GM19025 (cell line): ENCODE measurements around the gene DPEP2.
"Not testable (repeated sequence)": the region's sequence is repeated elsewhere in the genome, so short reads cannot be mapped to it uniquely, and the experiment has no call there.

Experiments used
- ATAC-seq: cut with Tn5 transposase; IDR thresholded peaks from one replicate; pipeline ENCODE4 v1.9.1; 2021; ENCODE audit warnings: mild to moderate bottlenecking, low read depth, moderate library complexity; ENCODE audit not compliant: unreplicated experiment

DPEP2 gene

GRCh38 chr16:67998779-67999688, at the start of gene DPEP2:
Gene DPEP2, minus strand, starts transcription at chr16:67999484. Its CDS starts 6,272 bp downstream, at chr16:67993212.
- not testable (repeated sequence) for ATAC-seq

GRCh38 chr16:68047987-68048386, 48.7 kb upstream of the DPEP2 start:
- ATAC-seq = no peak

DNA sequence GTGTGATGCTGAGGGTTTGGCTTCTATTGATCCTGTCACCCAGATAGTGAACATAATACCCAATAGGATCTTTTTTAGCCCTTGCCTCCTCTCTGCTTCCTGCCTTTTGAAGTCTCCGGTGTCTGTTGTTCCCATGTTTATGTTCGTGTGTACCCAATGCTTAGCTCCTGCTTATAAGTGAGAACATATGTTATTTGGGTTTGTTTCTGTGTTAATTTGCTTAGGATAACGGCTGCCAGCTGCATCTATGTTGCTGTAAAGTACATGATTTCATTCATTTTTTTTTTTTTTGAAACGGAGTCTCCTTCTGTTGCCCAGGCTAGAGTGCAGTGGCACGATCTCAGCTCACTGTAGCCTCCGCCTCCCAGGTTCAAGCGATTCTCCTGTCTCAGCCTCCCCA, 46.8 kb upstream of the DPEP2 start:
- no peak for ATAC-seq

GRCh38 chr16:68041783-68042182, 42.5 kb upstream of the DPEP2 start:
- ATAC-seq = no peak

GRCh38 chr16:68040506-68041288, 41.4 kb upstream of the DPEP2 start:
- peak; percentile 54 for ATAC-seq

GRCh38 chr16:68037841-68038597, 38.7 kb upstream of the DPEP2 start:
- ATAC-seq = no peak

- no peak for ATAC-seq
Measured at GRCh38 chr16:68035227-68035626, 35.9 kb upstream of the DPEP2 start.

DNA sequence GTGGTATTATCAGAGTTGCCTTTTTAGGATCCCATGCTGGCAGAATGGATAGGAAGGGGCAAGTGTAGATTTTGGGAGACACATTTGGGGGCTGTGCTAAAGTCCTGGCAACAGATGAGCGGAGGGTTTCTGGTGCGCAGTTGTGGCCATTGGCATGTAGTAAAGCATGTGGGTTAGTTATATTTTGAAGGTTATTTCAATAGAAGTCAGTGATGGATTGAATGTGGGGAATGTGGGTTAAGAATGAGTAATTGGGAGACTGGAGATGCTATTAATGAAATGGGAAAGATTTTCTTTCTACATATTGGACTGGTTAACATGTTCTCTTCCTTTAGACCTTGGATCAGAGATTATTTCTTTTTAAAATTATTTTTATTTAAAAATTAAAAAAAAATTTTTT, 33.8 kb upstream of the DPEP2 start:
- no peak for ATAC-seq

- ATAC-seq = no peak
Measured at GRCh38 chr16:68031951-68032350, 32.7 kb upstream of the DPEP2 start.

DNA sequence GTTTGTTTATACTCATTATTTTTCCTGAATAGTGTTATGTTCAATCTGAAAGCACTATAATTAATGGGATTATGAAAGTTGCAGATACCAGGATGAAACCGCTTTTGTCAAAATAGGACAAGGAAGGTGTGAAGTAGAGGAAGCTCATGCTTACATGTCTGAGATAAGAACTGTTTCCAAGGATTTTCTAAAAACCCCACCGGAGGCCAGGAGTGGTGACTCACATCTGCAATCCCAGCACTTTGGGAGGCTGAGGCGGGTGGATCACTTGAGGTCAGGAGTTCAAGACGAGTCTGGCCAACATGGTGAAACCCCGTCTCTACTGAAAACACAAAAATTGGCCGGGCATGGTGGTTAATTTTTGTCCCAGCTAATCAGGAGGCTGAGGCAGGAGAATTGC, 30.8 kb upstream of the DPEP2 start:
- not testable (repeated sequence) for ATAC-seq

DNA sequence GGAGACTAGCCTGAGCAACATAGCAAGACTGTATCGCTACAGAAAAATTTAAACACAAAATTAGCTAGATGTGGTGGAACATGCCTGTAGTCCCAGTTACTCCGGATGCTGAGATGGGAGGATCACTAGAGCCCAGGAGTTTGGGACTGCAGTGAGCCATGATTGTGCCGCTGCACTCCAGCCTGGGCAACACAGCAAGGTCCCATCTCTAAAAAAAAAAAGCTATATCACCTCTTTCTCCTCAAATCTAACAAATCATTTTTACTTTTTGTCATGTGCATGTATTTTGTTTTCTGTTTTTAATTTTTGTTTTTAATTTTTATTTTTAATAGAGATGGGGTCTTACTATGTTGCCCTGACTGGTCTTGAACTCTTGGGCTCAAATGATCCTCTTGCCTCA, 29.7 kb upstream of the DPEP2 start:
- ATAC-seq = no peak

GRCh38 chr16:68022728-68023537, 23.6 kb upstream of the DPEP2 start, which contains the start of the genes DDX28 and DUS2:
Gene DDX28, minus strand, starts transcription at chr16:68023232. Its CDS starts 30 bp downstream, at chr16:68023202.
Gene DUS2, plus strand, starts transcription at chr16:68023284. Its CDS starts 14,740 bp downstream, at chr16:68038024.
- ATAC-seq = peak; percentile 64

- no peak for ATAC-seq
Measured at GRCh38 chr16:68022278-68022727, 23.0 kb upstream of the DPEP2 start.

GRCh38 chr16:68021490-68021889, 22.2 kb upstream of the DPEP2 start:
- no peak for ATAC-seq

- ATAC-seq = no peak
Measured at GRCh38 chr16:68019167-68019680, 19.9 kb upstream of the DPEP2 start.

DNA sequence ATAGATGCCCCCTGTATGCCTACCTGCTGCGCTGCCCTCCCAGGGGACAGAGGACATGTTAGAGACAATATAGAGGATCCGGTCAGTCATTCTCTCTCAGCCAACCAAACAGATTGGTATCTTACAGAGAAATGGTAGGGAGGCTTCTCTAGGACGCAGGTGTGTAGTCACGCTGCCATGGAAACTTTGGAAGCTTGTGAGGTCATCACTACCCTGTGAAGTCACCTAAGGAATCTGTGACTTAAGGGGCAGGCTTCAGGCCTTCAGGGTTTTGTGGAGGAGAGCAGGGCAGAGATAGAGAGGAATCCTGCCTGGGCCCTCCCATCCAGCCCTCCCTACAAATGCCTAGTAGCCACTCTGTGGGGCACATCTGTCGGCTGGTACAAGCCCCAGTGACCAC, 16.4 kb upstream of the DPEP2 start, which contains the start of gene DPEP2NB:
TSS of gene DPEP2NB (minus strand) at position 231 of the 400 bp plus-strand sequence. CDS start at position 90, 141 bp downstream.
- no peak for ATAC-seq

DNA sequence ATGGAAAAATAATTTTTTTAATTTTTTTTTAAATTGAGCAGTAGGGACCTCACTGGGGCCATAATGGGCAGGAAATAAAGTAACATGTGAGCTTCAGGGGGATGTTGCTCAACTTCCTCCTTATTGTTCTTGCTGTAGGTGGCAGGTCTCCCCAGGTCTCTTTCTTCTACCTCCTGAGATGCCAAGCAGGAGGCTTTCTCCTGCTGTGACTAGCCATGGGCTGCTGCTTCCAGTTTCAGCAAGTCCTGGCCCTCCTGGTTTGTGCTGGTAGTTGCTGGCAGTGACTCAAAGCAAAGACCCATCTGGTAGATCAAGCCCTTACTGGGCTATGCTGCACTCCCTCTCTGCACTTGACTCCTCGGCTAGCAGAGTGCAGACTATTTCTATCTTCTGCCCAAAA, 14.2 kb upstream of the DPEP2 start:
- ATAC-seq = no peak

DNA sequence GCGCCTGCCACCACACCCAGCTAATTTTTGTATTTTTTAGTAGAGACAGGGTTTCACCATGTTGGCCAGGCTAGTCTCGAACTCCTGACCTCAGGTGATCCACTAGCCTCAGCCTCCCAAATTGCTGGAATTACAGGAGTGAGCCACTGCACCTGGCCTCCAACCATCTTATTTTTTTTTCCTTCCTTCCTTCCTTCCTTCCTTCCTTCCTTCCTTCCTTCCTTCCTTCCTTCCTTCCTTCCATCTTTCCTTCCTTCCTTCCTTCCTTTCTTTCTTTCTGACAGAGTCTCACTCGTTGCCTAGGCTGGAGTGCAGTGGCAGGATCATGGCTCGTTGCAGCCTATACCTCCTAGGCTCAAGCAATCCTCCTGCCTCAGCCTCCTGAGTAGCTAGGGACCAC, 10.6 kb upstream of the DPEP2 start:
- ATAC-seq = not testable (repeated sequence)

GRCh38 chr16:68009157-68009735, 10.0 kb upstream of the DPEP2 start:
- no peak for ATAC-seq
